ENCODE results near the gene ST7.

The ST7 gene

GRCh38 chr7:117250801-117251200 is 297.5 kb downstream of the ST7 start:
- no peaks in the 10 kb centered on the region for H3K9me3 ChIP-seq (ENCODE audit: control insufficient read depth, low read depth, low read length)
- H3K36me3 ChIP-seq (ENCODE audit: control insufficient read depth, low read depth, low read length), result no peaks in the 10 kb centered on the region
- no peaks in the 10 kb centered on the region for H3K4me1 ChIP-seq (ENCODE audit: control insufficient read depth, low read depth, low read length)
- H3K27ac ChIP-seq (ENCODE audit: low read length), result no peak overlapping the region
- no peaks in the 10 kb centered on the region for H3K27me3 ChIP-seq (ENCODE audit: control insufficient read depth, insufficient read depth, low read length)
- H3K9ac ChIP-seq (ENCODE audit: low read length), result no peak overlapping the region
- no peak overlapping the region for H3K4me3 ChIP-seq (ENCODE audit: low read length)

- H3K27me3 ChIP-seq (ENCODE audit: control insufficient read depth, insufficient read depth, low read length), result no peaks in the 10 kb centered on the region
- H3K36me3 ChIP-seq (ENCODE audit: control insufficient read depth, low read depth, low read length), result no peaks in the 10 kb centered on the region
- no peaks in the 10 kb centered on the region for H3K4me1 ChIP-seq (ENCODE audit: control insufficient read depth, low read depth, low read length)
- H3K9ac ChIP-seq (ENCODE audit: low read length), result no peak overlapping the region
- no peak overlapping the region for H3K27ac ChIP-seq (ENCODE audit: low read length)
- no peaks in the 10 kb centered on the region for H3K9me3 ChIP-seq (ENCODE audit: control insufficient read depth, low read depth, low read length)
- no peak overlapping the region for H3K4me3 ChIP-seq (ENCODE audit: low read length)
Observed at GRCh38 chr7:117251687-117252086, 298.4 kb downstream of the ST7 start.

GRCh38 chr7:117259615-117260014 is 306.3 kb downstream of the ST7 start:
- no peak overlapping the region for H3K27ac ChIP-seq (ENCODE audit: low read length)
- H3K36me3 ChIP-seq (ENCODE audit: control insufficient read depth, low read depth, low read length), result no peaks in the 10 kb centered on the region

DNA sequence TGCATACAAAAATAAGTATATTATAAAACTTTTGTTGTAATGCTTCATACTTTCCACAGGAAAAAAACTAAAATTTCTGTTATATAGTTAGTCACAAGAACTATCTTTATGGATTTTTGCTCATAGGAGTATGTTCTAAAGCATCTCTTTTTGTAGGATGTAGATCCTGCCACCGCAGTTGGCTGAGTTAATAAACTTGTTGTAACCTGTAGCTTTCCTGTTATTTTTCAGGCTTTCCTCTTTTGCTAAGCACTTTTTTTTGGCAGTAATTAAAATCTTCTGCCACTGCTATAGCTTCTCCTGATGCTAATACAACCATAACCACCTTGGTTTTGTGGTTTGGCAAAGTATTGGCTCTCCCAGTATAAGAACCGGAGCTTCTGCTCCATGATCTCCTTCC is 309.2 kb downstream of the ST7 start:
- Histone ChIP-seq H3K27me3 (ENCODE audit: control insufficient read depth, insufficient read depth, low read length) (no peaks in the 10 kb centered on the region), H3K27ac (ENCODE audit: low read length) (no peak overlapping the region), H3K36me3 (ENCODE audit: control insufficient read depth, low read depth, low read length) (no peaks in the 10 kb centered on the region), H3K9me3 (ENCODE audit: control insufficient read depth, low read depth, low read length) (no peaks in the 10 kb centered on the region), H3K9ac (ENCODE audit: low read length) (no peak overlapping the region), H3K4me1 (ENCODE audit: control insufficient read depth, low read depth, low read length) (no peaks in the 10 kb centered on the region), H3K4me3 (ENCODE audit: low read length) (no peak overlapping the region)

More at GRCh38 chr7:117259615-117260014, 306.3 kb downstream of the ST7 start:
- Histone ChIP-seq H3K27me3 (ENCODE audit: control insufficient read depth, insufficient read depth, low read length) (no peaks in the 10 kb centered on the region), H3K9me3 (ENCODE audit: control insufficient read depth, low read depth, low read length) (no peaks in the 10 kb centered on the region), H3K9ac (ENCODE audit: low read length) (no peak overlapping the region), H3K4me1 (ENCODE audit: control insufficient read depth, low read depth, low read length) (no peaks in the 10 kb centered on the region), H3K4me3 (ENCODE audit: low read length) (no peak overlapping the region)

GRCh38 chr7:117264716-117265115 is 311.4 kb downstream of the ST7 start:
- H3K4me1 ChIP-seq (ENCODE audit: control insufficient read depth, low read depth, low read length), result no peaks in the 10 kb centered on the region
- no peaks in the 10 kb centered on the region for H3K36me3 ChIP-seq (ENCODE audit: control insufficient read depth, low read depth, low read length)
- no peaks in the 10 kb centered on the region for H3K9me3 ChIP-seq (ENCODE audit: control insufficient read depth, low read depth, low read length)
- no peaks in the 10 kb centered on the region for H3K27me3 ChIP-seq (ENCODE audit: control insufficient read depth, insufficient read depth, low read length)
- H3K27ac ChIP-seq (ENCODE audit: low read length), result no peak overlapping the region
- no peak overlapping the region for H3K9ac ChIP-seq (ENCODE audit: low read length)
- no peak overlapping the region for H3K4me3 ChIP-seq (ENCODE audit: low read length)

GRCh38 chr7:117269417-117269816 is 316.1 kb downstream of the ST7 start:
- H3K4me3 ChIP-seq (ENCODE audit: low read length), result no peak overlapping the region
- no peaks in the 10 kb centered on the region for H3K27me3 ChIP-seq (ENCODE audit: control insufficient read depth, insufficient read depth, low read length)
- H3K4me1 ChIP-seq (ENCODE audit: control insufficient read depth, low read depth, low read length), result no peaks in the 10 kb centered on the region
- H3K36me3 ChIP-seq (ENCODE audit: control insufficient read depth, low read depth, low read length), result no peaks in the 10 kb centered on the region
- no peak overlapping the region for H3K27ac ChIP-seq (ENCODE audit: low read length)
- H3K9me3 ChIP-seq (ENCODE audit: control insufficient read depth, low read depth, low read length), result no peaks in the 10 kb centered on the region
- H3K9ac ChIP-seq (ENCODE audit: low read length), result no peak overlapping the region

- no peaks in the 10 kb centered on the region for H3K4me1 ChIP-seq (ENCODE audit: control insufficient read depth, low read depth, low read length)
- no peak overlapping the region for H3K9ac ChIP-seq (ENCODE audit: low read length)
- H3K27me3 ChIP-seq (ENCODE audit: control insufficient read depth, insufficient read depth, low read length), result no peaks in the 10 kb centered on the region
- no peaks in the 10 kb centered on the region for H3K36me3 ChIP-seq (ENCODE audit: control insufficient read depth, low read depth, low read length)
- no peak overlapping the region for H3K27ac ChIP-seq (ENCODE audit: low read length)
- H3K4me3 ChIP-seq (ENCODE audit: low read length), result no peak overlapping the region
- H3K9me3 ChIP-seq (ENCODE audit: control insufficient read depth, low read depth, low read length), result no peaks in the 10 kb centered on the region
Observed at GRCh38 chr7:117269886-117270285, 316.6 kb downstream of the ST7 start.

DNA sequence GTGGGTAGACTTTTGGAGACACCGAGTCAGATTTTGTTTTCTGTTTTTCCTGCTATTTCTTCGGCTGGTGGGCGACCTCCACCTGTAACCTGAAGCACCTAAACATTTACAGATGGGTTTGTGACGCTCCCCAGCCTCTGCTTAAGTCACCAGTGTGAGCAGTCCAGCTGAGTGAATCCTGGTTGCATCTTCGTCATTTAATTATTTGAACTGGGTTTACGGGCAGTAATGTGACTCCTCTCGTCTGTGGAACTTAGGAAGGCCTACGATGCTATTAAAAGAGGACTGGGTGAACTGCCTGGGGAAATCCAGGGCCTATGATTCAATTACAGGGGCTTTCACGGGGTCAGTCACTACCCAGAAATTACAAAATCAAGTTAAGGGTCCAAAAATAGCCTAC is 317.1 kb downstream of the ST7 start:
- no peaks in the 10 kb centered on the region for H3K27me3 ChIP-seq (ENCODE audit: control insufficient read depth, insufficient read depth, low read length)
- no peaks in the 10 kb centered on the region for H3K9me3 ChIP-seq (ENCODE audit: control insufficient read depth, low read depth, low read length)
- H3K4me1 ChIP-seq (ENCODE audit: control insufficient read depth, low read depth, low read length), result no peaks in the 10 kb centered on the region
- H3K9ac ChIP-seq (ENCODE audit: low read length), result no peak overlapping the region
- H3K4me3 ChIP-seq (ENCODE audit: low read length), result no peak overlapping the region
- no peak overlapping the region for H3K27ac ChIP-seq (ENCODE audit: low read length)
- H3K36me3 ChIP-seq (ENCODE audit: control insufficient read depth, low read depth, low read length), result no peaks in the 10 kb centered on the region

GRCh38 chr7:117271566-117271965 is 318.3 kb downstream of the ST7 start:
- no peaks in the 10 kb centered on the region for H3K4me1 ChIP-seq (ENCODE audit: control insufficient read depth, low read depth, low read length)
- no peak overlapping the region for H3K27ac ChIP-seq (ENCODE audit: low read length)
- H3K9ac ChIP-seq (ENCODE audit: low read length), result no peak overlapping the region
- no peaks in the 10 kb centered on the region for H3K36me3 ChIP-seq (ENCODE audit: control insufficient read depth, low read depth, low read length)
- no peak overlapping the region for H3K4me3 ChIP-seq (ENCODE audit: low read length)
- no peaks in the 10 kb centered on the region for H3K9me3 ChIP-seq (ENCODE audit: control insufficient read depth, low read depth, low read length)
- H3K27me3 ChIP-seq (ENCODE audit: control insufficient read depth, insufficient read depth, low read length), result no peaks in the 10 kb centered on the region

DNA sequence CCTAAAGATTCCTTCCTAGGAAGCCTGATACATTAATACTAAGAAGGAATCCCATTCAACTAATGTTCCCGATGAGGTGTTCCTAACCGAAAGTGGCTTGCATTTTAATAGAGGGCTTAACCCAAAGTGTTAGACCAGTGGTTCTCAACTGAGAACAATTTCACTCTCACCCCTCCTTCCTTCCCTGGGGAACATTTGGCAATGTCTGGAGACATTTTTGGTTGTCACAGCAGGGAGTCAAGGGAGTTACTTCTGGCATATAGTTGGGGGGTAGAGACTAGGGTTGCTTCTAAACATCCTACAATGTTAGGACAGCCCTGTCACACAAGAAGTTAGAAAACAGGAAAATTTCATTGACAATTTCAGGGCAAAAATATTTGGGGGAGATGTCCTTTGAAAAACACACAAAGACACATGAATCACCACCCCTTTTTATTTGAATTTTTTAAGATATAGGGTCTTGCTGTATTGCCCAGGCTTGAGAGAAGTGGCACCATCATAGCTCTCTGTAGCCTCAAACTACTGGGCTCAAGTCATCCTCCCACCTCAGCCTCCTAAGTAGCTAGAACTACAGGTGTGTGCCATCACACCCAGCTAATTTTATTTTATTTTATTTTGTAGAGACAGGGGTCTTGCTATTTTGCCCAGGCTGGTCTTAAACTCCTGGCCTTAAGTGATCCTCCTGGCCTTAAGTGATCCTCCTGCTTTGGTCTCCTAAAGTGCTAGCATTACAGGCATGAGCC is 318.9 kb downstream of the ST7 start:
- Histone ChIP-seq H3K4me1 (ENCODE audit: control insufficient read depth, low read depth, low read length) (no peaks in the 10 kb centered on the region), H3K27me3 (ENCODE audit: control insufficient read depth, insufficient read depth, low read length) (no peaks in the 10 kb centered on the region), H3K4me3 (ENCODE audit: low read length) (no peak overlapping the region), H3K9ac (ENCODE audit: low read length) (no peak overlapping the region), H3K36me3 (ENCODE audit: control insufficient read depth, low read depth, low read length) (no peaks in the 10 kb centered on the region), H3K27ac (ENCODE audit: low read length) (no peak overlapping the region), H3K9me3 (ENCODE audit: control insufficient read depth, low read depth, low read length) (no peaks in the 10 kb centered on the region)

GRCh38 chr7:117273325-117273724 is 320.0 kb downstream of the ST7 start:
- no peaks in the 10 kb centered on the region for H3K4me1 ChIP-seq (ENCODE audit: control insufficient read depth, low read depth, low read length)
- H3K9me3 ChIP-seq (ENCODE audit: control insufficient read depth, low read depth, low read length), result no peaks in the 10 kb centered on the region
- H3K36me3 ChIP-seq (ENCODE audit: control insufficient read depth, low read depth, low read length), result no peaks in the 10 kb centered on the region
- H3K9ac ChIP-seq (ENCODE audit: low read length), result no peak overlapping the region
- H3K27me3 ChIP-seq (ENCODE audit: control insufficient read depth, insufficient read depth, low read length), result no peaks in the 10 kb centered on the region
- H3K4me3 ChIP-seq (ENCODE audit: low read length), result no peak overlapping the region
- H3K27ac ChIP-seq (ENCODE audit: low read length), result no peak overlapping the region

DNA sequence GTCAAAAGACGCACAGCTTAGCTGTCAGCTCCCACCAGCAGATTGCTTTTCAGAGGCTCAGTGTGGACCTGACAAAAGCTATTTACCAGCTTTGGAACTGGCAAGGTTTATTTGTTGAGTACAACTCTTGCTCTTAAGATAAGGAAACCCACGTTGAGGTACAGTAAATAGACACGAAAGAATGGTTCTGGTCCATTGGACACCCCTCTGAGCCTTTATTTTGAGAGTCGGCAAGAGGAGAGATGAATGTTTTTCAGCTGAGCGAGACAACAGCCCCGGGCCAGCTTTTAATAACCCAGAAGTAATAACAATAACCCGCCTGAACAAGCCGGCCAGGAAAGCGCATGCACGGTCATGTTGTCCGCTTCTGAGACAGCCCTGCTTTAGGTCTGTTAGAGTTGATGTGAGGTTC is 320.5 kb downstream of the ST7 start:
- no peaks in the 10 kb centered on the region for H3K9me3 ChIP-seq (ENCODE audit: control insufficient read depth, low read depth, low read length)
- H3K4me3 ChIP-seq (ENCODE audit: low read length), result no peak overlapping the region
- H3K27me3 ChIP-seq (ENCODE audit: control insufficient read depth, insufficient read depth, low read length), result no peaks in the 10 kb centered on the region

More for the DNA sequence above, 320.5 kb downstream of the ST7 start:
- Histone ChIP-seq H3K27ac (ENCODE audit: low read length) (no peak overlapping the region), H3K9ac (ENCODE audit: low read length) (no peak overlapping the region), H3K36me3 (ENCODE audit: control insufficient read depth, low read depth, low read length) (no peaks in the 10 kb centered on the region), H3K4me1 (ENCODE audit: control insufficient read depth, low read depth, low read length) (no peaks in the 10 kb centered on the region)

Measured in iPS-18a (cell line).